Gastrocnemius medialis (tissue), 4 donors: ENCODE results near the gene NKD1. TPM values are rescaled to one million over a fixed set of nuclear protein-coding genes. Genes with fewer than 3 reads are reported as not detected.
A peak's percentile ranks its signal among the peaks of the same experiment; 100 is the strongest.

Experiments
- ATAC-seq, 2 donors: fragments of 150-250 bp; one replicate each; pipeline ENCODE4 v1.9.1; 2016
- DNase-seq, 2 donors: peaks; one replicate each; pipeline ENCODE4 v3.0.0-alpha.2; 2019
- H3K27ac ChIP-seq, 4 donors: fragments of 200-600 bp; sonication (generic); 1 replicate in 1 of 4; 2 replicates in 3 of 4; pipeline ENCODE4 v1.5.1; 2016 to 2018; ENCODE audit warnings: mild to moderate bottlenecking in 2 of 4, moderate library complexity in 1 of 4
- H3K27me3 ChIP-seq, 3 donors: fragments of 200-600 bp; sonication (generic) in 2 of 3; 1 replicate in 1 of 3; 2 replicates in 2 of 3; pipeline versions ENCODE4 v1.5.1 to v1.6.0; 2016 to 2019; ENCODE audit warnings: mild to moderate bottlenecking in 1 of 3, moderate library complexity in 1 of 3
- H3K36me3 ChIP-seq, 2 donors: fragments of 200-600 bp; sonication (generic) in 1 of 2; one replicate each; pipeline ENCODE4 v1.5.1; 2017 to 2018
- H3K4me1 ChIP-seq, 2 donors: fragments of 200-600 bp; sonication (generic) in 1 of 2; one replicate each; pipeline ENCODE4 v1.5.1; 2016 to 2017; ENCODE audit warnings: mild to moderate bottlenecking in 2 of 2
- H3K4me3 ChIP-seq, 4 donors: fragments of 200-600 bp; sonication (generic) in 3 of 4; 1 replicate in 1 of 4; 2 replicates in 3 of 4; pipeline ENCODE4 v1.5.1; 2016 to 2019; ENCODE audit warnings: mild to moderate bottlenecking in 2 of 4
- H3K9me3 ChIP-seq, 3 donors: fragments of 200-600 bp; sonication (generic) in 2 of 3; 1 replicate in 1 of 3; 2 replicates in 2 of 3; pipeline ENCODE4 v1.5.1; 2016 to 2019
- CTCF ChIP-seq, 5 experiments: fragments of 450-650 bp in 3 of 5; fragments of 200-600 bp in 2 of 5; sonication (generic) in 2 of 5; IDR thresholded peaks in 4 of 5; conservative IDR thresholded peaks in 1 of 5; 1 replicate in 4 of 5; 2 replicates in 1 of 5; pipeline ENCODE4 v1.5.1; 2016 to 2019; ENCODE audit warnings: antibody characterized with exemption in 5 of 5, mild to moderate bottlenecking in 3 of 5, moderate library complexity in 3 of 5
- POLR2A ChIP-seq, 2 donors: fragments of 450-650 bp; IDR thresholded peaks; one replicate each; pipeline ENCODE4 v1.6.1; 2017; ENCODE audit warnings: antibody characterized with exemption in 2 of 2, mild to moderate bottlenecking in 2 of 2, moderate library complexity in 2 of 2
- in situ Hi-C, 4 donors: fragments of 200-750 bp; cut with MboI; loops; one replicate each; pipeline versions ENCODE4 v1.15.0 to v1.8.0; 2017; ENCODE audit warnings: low sequenced_read_pairs in 4 of 4
- intact Hi-C: fragments of 100-400 bp; cut with DNase I; formaldehyde crosslinking; loops from one replicate; pipeline ENCODE4 v1.15.1; 2023; ENCODE audit warnings: low total_unique reads
- total RNA-seq, 4 donors: library from RNA; depleted of rRNA; stranded (reverse); fragments of >200 nt; gene quantifications; one replicate each; pipeline versions ENCODE4 v1.1.0 to v1.2.3, GENCODE V29; 2016

The NKD1 gene
- total RNA-seq, 4 donors from 2014 or later: 0.10 to 0.75 (median 0.19) TPM

- intact Hi-C loops (loop anchor here (2.0 to 5.0 kb wide), 4 partner anchors 75 to 295 kb away; partner anchors contain the start of gene CYLD), in situ Hi-C loops (loop anchor here (5.0 to 25.0 kb wide), 8 partner anchors 137 to 643 kb away; partner anchors contain the start of genes BRD7 (in 2 of the 4) and CNEP1R1 (in 1 of the 4))
- DNase-seq (no peak), ATAC-seq (peak; percentile 51 to 74)
- H3K4me3 ChIP-seq: no peak overlapping the region
- peak overlapping the region; percentile 73 to 82 (median 76) for H3K27ac ChIP-seq
- no peak for TF ChIP-seq POLR2A (IDR thresholded peaks at IDR 0.05)
- peak in 2 of 5 experiments; percentile 25 to 30 for TF ChIP-seq CTCF (IDR thresholded peaks at IDR 0.05 in 4 of 5, conservative IDR thresholded peaks at IDR 0.05 in 1 of 5)
- no peaks in the 10 kb centered on the region for H3K27me3 ChIP-seq
- H3K36me3 ChIP-seq: no peaks in the 10 kb centered on the region
- peaks cover 16 to 21% of the 10 kb centered on the region in 2 donors for H3K4me1 ChIP-seq
- peaks cover 0 to 7% (median 0%) of the 10 kb centered on the region in 3 donors for H3K9me3 ChIP-seq
These were observed 119.5 kb downstream of the NKD1 start for GRCh38 chr16:50667497-50668367.

DNA sequence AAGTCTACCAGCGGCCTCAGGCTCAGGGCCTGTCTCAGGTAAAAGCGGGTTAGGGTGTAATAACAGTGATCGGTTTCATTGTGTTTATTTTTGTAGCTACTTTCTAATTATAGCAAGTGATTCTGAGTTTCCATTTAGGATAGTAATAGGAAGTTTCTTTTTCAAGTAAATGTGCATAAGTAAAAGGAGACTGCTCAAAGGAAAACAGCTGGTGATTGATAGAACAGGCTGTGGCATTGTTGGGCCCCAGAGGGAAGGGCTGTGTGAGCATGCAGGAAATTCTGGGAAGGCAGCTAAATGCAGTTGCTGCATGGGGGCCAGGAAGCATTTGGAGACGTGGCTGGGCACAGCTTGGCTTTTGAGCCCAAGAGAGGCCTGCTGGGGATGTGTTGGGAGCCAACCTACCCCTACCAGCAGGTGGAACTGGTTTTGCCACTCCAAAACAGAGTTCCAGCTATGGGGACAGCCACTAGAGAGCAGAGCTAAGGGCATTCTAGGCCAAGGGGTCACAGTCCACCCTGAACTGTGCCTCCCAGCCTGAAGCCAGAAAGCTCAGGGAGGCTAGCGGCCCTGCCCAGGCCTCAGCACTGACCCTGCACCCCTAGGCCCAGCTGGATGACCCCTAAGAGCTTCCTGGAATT, 120.3 kb downstream of the NKD1 start:
- Histone ChIP-seq H3K36me3 (no peaks in the 10 kb centered on the region), H3K4me3 (no peak overlapping the region), H3K27ac (peak overlapping the region; percentile 73 to 82 (median 76)), H3K27me3 (no peaks in the 10 kb centered on the region), H3K4me1 (peaks cover 16 to 21% of the 10 kb centered on the region in 2 donors), H3K9me3 (peaks cover 0 to 7% (median 0%) of the 10 kb centered on the region in 3 donors)
- DNase-seq (no peak), ATAC-seq (peak; percentile 61 to 62)
- TF ChIP-seq CTCF (IDR thresholded peaks at IDR 0.05 in 4 of 5, conservative IDR thresholded peaks at IDR 0.05 in 1 of 5): no peak
- in situ Hi-C loops: loop anchor here (5.0 to 25.0 kb wide), 8 partner anchors 136 to 644 kb away; partner anchors contain the start of genes BRD7 (in 2 of the 4) and CNEP1R1 (in 1 of the 4)
- intact Hi-C loops: loop anchor here (2.0 to 5.0 kb wide), 3 partner anchors 74 to 296 kb away; partner anchors contain the start of gene CYLD

GRCh38 chr16:50669741-50670140, 121.5 kb downstream of the NKD1 start:
- no peak for DNase-seq
- Histone ChIP-seq H3K4me1 (peaks cover 16 to 21% of the 10 kb centered on the region in 2 donors), H3K27me3 (no peaks in the 10 kb centered on the region), H3K9me3 (peaks cover 0 to 7% (median 0%) of the 10 kb centered on the region in 3 donors), H3K4me3 (no peak overlapping the region), H3K27ac (no peak overlapping the region), H3K36me3 (no peaks in the 10 kb centered on the region)
- TF ChIP-seq POLR2A (IDR thresholded peaks at IDR 0.05) (no peak), CTCF (IDR thresholded peaks at IDR 0.05 in 4 of 5, conservative IDR thresholded peaks at IDR 0.05 in 1 of 5) (no peak)
- intact Hi-C loops (loop anchor here (2.0 to 5.0 kb wide), 3 partner anchors 73 to 297 kb away; partner anchors contain the start of gene CYLD), in situ Hi-C loops (loop anchor here (5.0 to 25.0 kb wide), 8 partner anchors 135 to 645 kb away; partner anchors contain the start of genes BRD7 (in 2 of the 4) and CNEP1R1 (in 1 of the 4))
- ATAC-seq: no peak

DNA sequence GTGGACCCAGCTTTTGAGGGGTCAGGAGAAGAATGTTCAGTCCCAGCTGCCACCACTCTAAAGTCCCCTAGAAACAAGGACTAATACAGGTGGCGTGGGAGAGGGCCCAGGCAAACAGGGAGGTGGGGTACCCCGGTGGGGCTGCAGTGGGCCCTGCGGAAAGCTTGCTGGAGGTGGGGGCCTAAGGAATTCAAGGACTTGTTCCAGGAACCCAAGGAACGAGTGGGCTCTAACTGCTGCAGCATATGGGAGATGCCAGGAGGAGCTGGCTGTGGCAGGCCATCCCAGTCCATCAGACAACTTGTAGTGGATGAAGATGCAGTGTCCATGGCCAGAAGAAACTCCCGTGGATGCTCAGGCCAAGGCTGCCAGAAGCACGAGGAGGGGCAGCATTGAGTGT, 122.3 kb downstream of the NKD1 start:
- in situ Hi-C loops: loop anchor here in 2 of 4 donors (25.0 kb wide), 1 partner anchor 458 kb away; no protein-coding TSS in a partner anchor
- intact Hi-C loops: no loop called here
- no peaks in the 10 kb centered on the region for H3K36me3 ChIP-seq
- no peak for ATAC-seq
- H3K4me1 ChIP-seq: peaks cover 16 to 20% of the 10 kb centered on the region in 2 donors
- no peaks in the 10 kb centered on the region for H3K27me3 ChIP-seq
- H3K9me3 ChIP-seq: peaks cover 0 to 7% (median 0%) of the 10 kb centered on the region in 3 donors
- DNase-seq: no peak
- no peak overlapping the region for H3K4me3 ChIP-seq
- H3K27ac ChIP-seq: no peak overlapping the region
- TF ChIP-seq POLR2A (IDR thresholded peaks at IDR 0.05): no peak
- TF ChIP-seq CTCF (IDR thresholded peaks at IDR 0.05 in 4 of 5, conservative IDR thresholded peaks at IDR 0.05 in 1 of 5): no peak
